CD4-positive, CD25-positive, alpha-beta regulatory T cell (primary cell): ENCODE measurements around the gene POLN. TPM values are rescaled to one million over a fixed set of nuclear protein-coding genes. Genes with fewer than 3 reads are reported as not detected.

ENCODE experiments used
- ATAC-seq, 2 donors: fragments of 150-1000 bp; cut with Tn5 transposase; one replicate each; pipeline ENCODE4 v1.10.0; 2021; ENCODE audit warnings: low read depth in 2 of 2, moderate number of reproducible peaks in 2 of 2, moderate library complexity in 1 of 2
- DNase-seq, 3 donors: peaks; one replicate each; pipeline versions ENCODE4 v3.0.0 to v3.0.0-alpha.2; 2012 to 2022; ENCODE audit warnings: mixed read lengths in 1 of 3
- H3K27ac ChIP-seq: one replicate; pipeline ENCODE4 v1.7.0; 2013; ENCODE audit warnings: mild to moderate bottlenecking, low read length; ENCODE audit not compliant: insufficient read depth, poor library complexity, severe bottlenecking
- H3K27me3 ChIP-seq: one replicate; pipeline ENCODE4 v1.7.0; 2013; ENCODE audit warnings: low read length; ENCODE audit not compliant: control insufficient read depth, insufficient read depth
- H3K36me3 ChIP-seq: one replicate; pipeline ENCODE4 v1.7.0; 2013; ENCODE audit warnings: mild to moderate bottlenecking, low read length, moderate library complexity; ENCODE audit not compliant: control insufficient read depth, insufficient read depth
- H3K4me1 ChIP-seq: 2 replicates; pipeline ENCODE4 v1.7.0; 2013; ENCODE audit warnings: mild to moderate bottlenecking, low read length; ENCODE audit not compliant: insufficient read depth, control insufficient read depth, poor library complexity, severe bottlenecking
- H3K4me3 ChIP-seq: one replicate; pipeline ENCODE4 v1.7.0; 2013; ENCODE audit warnings: low read depth, mild to moderate bottlenecking, low read length, moderate library complexity
- H3K9me3 ChIP-seq, 2 experiments: 1 replicate in 1 of 2; 2 replicates in 1 of 2; pipeline ENCODE4 v1.7.0; 2013; ENCODE audit warnings: low read length in 2 of 2, mild to moderate bottlenecking in 1 of 2, moderate library complexity in 1 of 2; ENCODE audit not compliant: control insufficient read depth in 2 of 2
- H3K27ac Mint-ChIP-seq, 3 donors: one replicate each; pipeline ENCODE4 v1.8.0; 2020 to 2022; ENCODE audit warnings: mild to moderate bottlenecking in 3 of 3, mixed read lengths in 3 of 3, moderate library complexity in 2 of 3
- H3K27me3 Mint-ChIP-seq: one replicate; pipeline ENCODE4 v1.8.0; 2022; ENCODE audit warnings: mild to moderate bottlenecking, mixed read lengths
- H3K36me3 Mint-ChIP-seq: one replicate; pipeline ENCODE4 v1.8.0; 2020; ENCODE audit warnings: mixed read lengths
- H3K4me1 Mint-ChIP-seq, 4 donors: one replicate each; pipeline ENCODE4 v1.8.0; 2020 to 2022; ENCODE audit warnings: mixed read lengths in 4 of 4, mild to moderate bottlenecking in 1 of 4
- H3K4me3 Mint-ChIP-seq, 4 donors: one replicate each; pipeline ENCODE4 v1.8.0; 2020 to 2022; ENCODE audit warnings: mild to moderate bottlenecking in 4 of 4, mixed read lengths in 4 of 4, moderate library complexity in 3 of 4
- H3K9me3 Mint-ChIP-seq, 7 donors: one replicate each; pipeline ENCODE4 v1.8.0; 2020 to 2022; ENCODE audit warnings: mixed read lengths in 7 of 7, mild to moderate bottlenecking in 3 of 7, moderate library complexity in 2 of 7
- polyA plus RNA-seq, 4 donors: library from polyadenylated mRNA; unstranded; fragments of 300-500 nt; fragmentation: Illumina TruSeq; gene quantifications; one replicate each; pipeline ENCODE4 v1.2.3, GENCODE V29; 2021
- total RNA-seq: library from RNA; stranded (reverse); gene quantifications from one replicate; pipeline ENCODE4 v1.2.3, GENCODE V29; 2022

POLN gene
- total and polyA plus RNA-seq, 5 donors from 2014 or later = 0.46 to 4.9 (median 0.94) TPM

- Histone ChIP-seq H3K4me1 (peaks cover 14% of the 10 kb centered on the region), H3K27me3 (peaks cover 6% of the 10 kb centered on the region), H3K36me3 (no peaks in the 10 kb centered on the region), H3K9me3 (no peaks in the 10 kb centered on the region), H3K4me3 (no peak overlapping the region), H3K27ac (no peak overlapping the region)
- Mint-ChIP-seq H3K9me3 (peaks cover 0 to 1% (median 0%) of the 10 kb centered on the region in 7 donors), H3K4me3 (no peak overlapping the region), H3K27me3 (peaks cover 27% of the 10 kb centered on the region), H3K27ac (no peak overlapping the region), H3K36me3 (no peaks in the 10 kb centered on the region), H3K4me1 (peaks cover 0 to 7% (median 2%) of the 10 kb centered on the region in 4 donors)
- DNase-seq = peak in 1 of 3 donors; percentile 25
- ATAC-seq = peak in 1 of 2 donors; percentile 29
Observed at GRCh38 chr4:2059726-2060602, 182.0 kb downstream of the POLN start.

GRCh38 chr4:2059046-2059725, 182.7 kb downstream of the POLN start, which contains the start of gene NAT8L:
TSS of gene NAT8L (plus strand) at chr4:2059327. CDS start at chr4:2059512, 185 bp downstream.
- H3K9me3 ChIP-seq = no peaks in the 10 kb centered on the region
- no peak for ATAC-seq
- H3K36me3 Mint-ChIP-seq = no peaks in the 10 kb centered on the region
- peaks cover 0 to 1% (median 0%) of the 10 kb centered on the region in 7 donors for H3K9me3 Mint-ChIP-seq
- no peak within 1 kb of the TSS for H3K27ac ChIP-seq
- H3K4me3 ChIP-seq = no peak within 1 kb of the TSS
- no peak within 1 kb of the TSS for H3K4me3 Mint-ChIP-seq
- peaks cover 6% of the 10 kb centered on the region for H3K27me3 ChIP-seq
- no peak within 1 kb of the TSS for H3K27ac Mint-ChIP-seq
- H3K27me3 Mint-ChIP-seq = peaks cover 28% of the 10 kb centered on the region
- no peaks in the 10 kb centered on the region for H3K36me3 ChIP-seq
- peaks cover 14% of the 10 kb centered on the region for H3K4me1 ChIP-seq
- H3K4me1 Mint-ChIP-seq = peaks cover 0 to 7% (median 2%) of the 10 kb centered on the region in 4 donors
- no peak for DNase-seq

DNA sequence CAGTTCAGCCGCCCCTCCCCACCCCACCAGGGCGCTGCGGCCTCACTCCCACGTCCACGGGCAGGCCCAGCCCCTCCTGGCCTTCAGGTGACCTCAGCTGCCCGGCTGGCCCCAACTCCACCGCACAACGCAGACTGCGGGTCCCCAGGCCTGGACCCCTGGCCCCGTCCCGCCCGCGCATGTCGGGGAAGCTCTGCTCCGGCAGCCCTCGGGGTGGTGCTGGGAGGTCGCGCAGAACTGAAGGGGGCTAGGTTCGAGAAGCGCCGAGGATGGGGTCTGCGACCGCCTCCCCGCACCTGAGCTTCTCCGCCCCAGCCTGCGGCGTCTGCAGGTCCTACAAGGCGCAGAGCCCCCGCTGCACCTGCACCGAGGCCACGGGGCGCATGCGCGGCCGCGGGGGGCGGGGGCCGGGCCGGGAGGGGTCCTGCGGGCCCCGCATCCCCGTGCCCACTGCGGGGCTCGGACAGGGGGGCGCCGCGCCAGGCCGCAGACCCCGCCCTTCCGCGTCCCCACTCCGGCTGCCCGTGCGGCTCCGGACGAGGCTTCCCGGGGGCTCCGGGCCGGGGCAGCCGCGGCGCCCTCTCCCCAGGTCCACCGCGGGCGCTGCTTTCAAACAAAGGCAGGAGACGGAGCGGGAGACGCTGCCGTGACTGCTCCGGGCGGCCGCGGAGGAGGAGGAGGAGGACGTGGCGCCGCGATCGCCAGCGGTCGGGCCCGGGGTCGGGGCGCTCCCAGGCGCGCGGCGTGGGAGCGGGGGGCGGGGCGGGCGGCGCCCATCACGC, 183.5 kb downstream of the POLN start:
- H3K9me3 Mint-ChIP-seq = peaks cover 0 to 3% (median 0%) of the 10 kb centered on the region in 7 donors
- H3K4me3 Mint-ChIP-seq = no peak overlapping the region
- H3K27ac Mint-ChIP-seq = no peak overlapping the region
- peaks cover 31% of the 10 kb centered on the region for H3K27me3 Mint-ChIP-seq
- ATAC-seq = no peak
- no peaks in the 10 kb centered on the region for H3K9me3 ChIP-seq
- peaks cover 0 to 7% (median 2%) of the 10 kb centered on the region in 4 donors for H3K4me1 Mint-ChIP-seq
- peaks cover 14% of the 10 kb centered on the region for H3K4me1 ChIP-seq
- H3K27ac ChIP-seq = no peak overlapping the region
- H3K36me3 ChIP-seq = no peaks in the 10 kb centered on the region
- no peaks in the 10 kb centered on the region for H3K36me3 Mint-ChIP-seq
- peaks cover 6% of the 10 kb centered on the region for H3K27me3 ChIP-seq
- H3K4me3 ChIP-seq = no peak overlapping the region
- DNase-seq = no peak

DNA sequence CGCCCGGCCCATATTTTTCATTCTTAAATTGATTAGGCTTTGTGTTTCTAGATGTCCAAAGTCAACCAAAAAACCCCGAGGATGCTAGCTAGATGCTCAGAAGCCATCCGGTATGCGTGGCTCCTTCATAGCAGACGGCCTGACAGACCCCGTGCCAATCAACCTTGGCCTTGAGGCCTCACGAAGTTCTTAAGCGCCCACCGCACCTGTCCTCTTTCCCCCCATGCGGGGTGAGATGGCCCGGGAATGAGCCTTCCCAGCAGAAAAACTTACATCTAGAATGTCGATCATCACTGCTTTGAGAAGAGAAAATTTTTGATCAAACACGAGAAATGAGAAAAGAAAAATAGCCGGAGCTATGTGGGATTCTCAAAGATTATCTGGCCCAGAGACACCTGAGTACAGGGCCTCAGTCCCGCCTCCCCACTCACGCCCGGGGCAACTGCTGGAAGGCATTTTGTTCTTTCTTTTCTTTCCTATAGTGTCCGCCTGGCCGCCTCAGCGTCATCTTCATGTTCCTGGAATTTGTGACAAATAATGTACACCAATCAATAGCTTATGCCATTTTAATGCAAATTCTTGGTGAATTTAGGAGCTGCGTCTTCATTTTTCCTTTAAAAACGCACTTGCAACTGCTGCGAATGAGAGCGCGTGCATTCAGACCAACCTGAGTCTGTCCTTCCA, 184.4 kb downstream of the POLN start:
- Mint-ChIP-seq H3K4me1 (peaks cover 0 to 7% (median 2%) of the 10 kb centered on the region in 4 donors), H3K4me3 (peak overlapping the region; percentile 71 to 76 (median 74)), H3K27ac (no peak overlapping the region), H3K9me3 (peaks cover 0 to 3% (median 0%) of the 10 kb centered on the region in 7 donors), H3K36me3 (no peaks in the 10 kb centered on the region), H3K27me3 (peaks cover 36% of the 10 kb centered on the region)
- ATAC-seq (no peak), DNase-seq (no peak)
- Histone ChIP-seq H3K27ac (no peak overlapping the region), H3K4me1 (peaks cover 14% of the 10 kb centered on the region), H3K36me3 (no peaks in the 10 kb centered on the region), H3K9me3 (no peaks in the 10 kb centered on the region), H3K4me3 (no peak overlapping the region), H3K27me3 (peaks cover 11% of the 10 kb centered on the region)

DNA sequence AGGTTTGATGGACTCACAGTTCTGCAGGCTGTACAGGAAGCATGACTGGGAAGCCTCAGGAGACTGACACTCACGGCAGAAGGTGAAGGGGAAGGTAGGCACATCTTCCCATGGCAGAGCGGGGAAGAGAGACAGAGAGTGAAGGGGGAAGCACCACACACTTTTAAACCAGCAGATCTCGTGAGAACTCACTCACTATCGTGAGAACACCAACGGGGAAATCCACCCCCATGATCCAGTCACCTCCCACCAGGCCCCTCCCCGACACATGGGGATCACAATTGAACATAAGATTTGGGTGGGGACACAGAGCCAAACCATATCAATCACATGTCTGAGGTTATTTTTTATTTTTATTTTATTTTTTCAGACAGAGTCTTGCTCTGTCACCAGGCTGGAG, 187.7 kb downstream of the POLN start:
- H3K36me3 Mint-ChIP-seq = no peaks in the 10 kb centered on the region
- ATAC-seq = no peak
- no peak overlapping the region for H3K27ac ChIP-seq
- H3K4me1 ChIP-seq = peaks cover 7% of the 10 kb centered on the region
- peaks cover 0 to 7% (median 2%) of the 10 kb centered on the region in 4 donors for H3K4me1 Mint-ChIP-seq
- no peak for DNase-seq
- no peak overlapping the region for H3K4me3 ChIP-seq
- H3K4me3 Mint-ChIP-seq = no peak overlapping the region
- peaks cover 56% of the 10 kb centered on the region for H3K27me3 Mint-ChIP-seq
- no peak overlapping the region for H3K27ac Mint-ChIP-seq
- peaks cover 15% of the 10 kb centered on the region for H3K27me3 ChIP-seq
- H3K9me3 ChIP-seq = no peaks in the 10 kb centered on the region
- peaks cover 0 to 3% (median 0%) of the 10 kb centered on the region in 7 donors for H3K9me3 Mint-ChIP-seq
- no peaks in the 10 kb centered on the region for H3K36me3 ChIP-seq

DNA sequence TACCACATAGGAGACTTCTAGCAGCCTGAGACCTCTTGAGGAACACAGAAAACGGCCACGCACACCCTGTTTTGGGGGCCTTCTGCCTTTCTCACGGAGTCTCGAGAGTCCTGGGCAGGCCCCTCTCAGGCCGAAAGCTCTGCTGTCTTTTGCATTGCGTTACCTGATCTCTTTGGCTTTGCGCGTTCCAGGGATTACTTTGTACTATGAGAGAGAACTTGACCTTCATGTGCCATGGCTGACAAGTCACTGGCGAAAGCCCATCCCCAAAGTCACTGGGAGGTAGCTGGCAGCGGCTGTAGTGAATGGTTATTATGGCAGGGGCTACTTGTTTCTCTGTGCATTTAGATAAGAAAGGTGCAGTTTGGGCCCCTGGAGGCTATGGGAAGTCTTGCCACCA, 190.8 kb downstream of the POLN start:
- Mint-ChIP-seq H3K27ac (no peak overlapping the region), H3K9me3 (peaks cover 0 to 3% (median 0%) of the 10 kb centered on the region in 7 donors), H3K36me3 (no peaks in the 10 kb centered on the region), H3K4me1 (no peaks in the 10 kb centered on the region), H3K27me3 (peaks cover 45% of the 10 kb centered on the region), H3K4me3 (peak overlapping the region in 1 of 4 donors; percentile 51)
- H3K4me1 ChIP-seq = peaks cover 3% of the 10 kb centered on the region
- peaks cover 9% of the 10 kb centered on the region for H3K27me3 ChIP-seq
- no peak overlapping the region for H3K4me3 ChIP-seq
- H3K27ac ChIP-seq = no peak overlapping the region
- no peaks in the 10 kb centered on the region for H3K36me3 ChIP-seq
- DNase-seq (no peak), ATAC-seq (no peak)
- no peaks in the 10 kb centered on the region for H3K9me3 ChIP-seq

DNA sequence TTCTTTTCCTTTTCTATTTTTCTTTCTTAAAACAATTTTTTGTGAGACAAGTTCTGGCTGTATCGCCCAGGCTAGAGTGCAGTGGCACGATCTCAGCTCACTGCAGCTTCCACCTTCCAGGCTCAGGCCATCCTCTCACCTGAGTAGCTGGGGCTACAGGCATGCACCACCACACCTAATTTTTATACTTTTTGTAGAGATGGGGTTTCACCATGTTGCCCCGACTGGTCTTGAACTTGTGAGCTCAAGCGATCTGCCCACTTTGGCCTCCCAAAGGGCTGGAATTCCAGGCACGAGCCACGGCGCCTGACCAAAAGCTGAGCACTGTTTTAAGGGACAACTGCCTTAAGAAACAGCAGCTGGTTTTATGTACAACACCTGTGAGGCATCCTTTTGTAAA, 192.1 kb downstream of the POLN start:
- H3K4me1 Mint-ChIP-seq = no peaks in the 10 kb centered on the region
- H3K27ac ChIP-seq = no peak overlapping the region
- H3K27ac Mint-ChIP-seq = no peak overlapping the region
- peaks cover 0 to 3% (median 0%) of the 10 kb centered on the region in 7 donors for H3K9me3 Mint-ChIP-seq
- no peaks in the 10 kb centered on the region for H3K36me3 Mint-ChIP-seq
- peaks cover 45% of the 10 kb centered on the region for H3K27me3 Mint-ChIP-seq
- H3K4me1 ChIP-seq = peaks cover 3% of the 10 kb centered on the region
- no peak for DNase-seq
- H3K9me3 ChIP-seq = no peaks in the 10 kb centered on the region
- ATAC-seq = no peak
- H3K36me3 ChIP-seq = no peaks in the 10 kb centered on the region
- no peak overlapping the region for H3K4me3 ChIP-seq
- no peak overlapping the region for H3K4me3 Mint-ChIP-seq
- H3K27me3 ChIP-seq = peaks cover 9% of the 10 kb centered on the region
